ENCODE measurements around the gene MICU2.
"Not testable (repeated sequence)": the region's sequence is repeated elsewhere in the genome, so short reads cannot be mapped to it uniquely, and the experiment has no call there.

Gene MICU2

GRCh38 chr13:21611385-21611784, 7.4 kb upstream of the MICU2 start:
- Mint-ChIP-seq H3K36me3 (peaks cover 2% of the 10 kb centered on the region), H3K27me3 (peaks cover 2% of the 10 kb centered on the region), H3K4me3 (no peak overlapping the region), H3K4me1 (ENCODE audit: low read depth) (peaks cover 2% of the 10 kb centered on the region), H3K27ac (no peak overlapping the region), H3K9me3 (ENCODE audit: low read depth) (no peaks in the 10 kb centered on the region)

GRCh38 chr13:21610687-21611086, 6.7 kb upstream of the MICU2 start:
- H3K36me3 Mint-ChIP-seq: peaks cover 2% of the 10 kb centered on the region
- H3K4me3 Mint-ChIP-seq: no peak overlapping the region
- H3K9me3 Mint-ChIP-seq (ENCODE audit: low read depth): no peaks in the 10 kb centered on the region
- H3K27me3 Mint-ChIP-seq: peaks cover 2% of the 10 kb centered on the region
- H3K4me1 Mint-ChIP-seq (ENCODE audit: low read depth): no peaks in the 10 kb centered on the region
- no peak overlapping the region for H3K27ac Mint-ChIP-seq

- H3K27me3 Mint-ChIP-seq: peaks cover 2% of the 10 kb centered on the region
- no peak overlapping the region for H3K4me3 Mint-ChIP-seq
- H3K27ac Mint-ChIP-seq: no peak overlapping the region
- no peaks in the 10 kb centered on the region for H3K9me3 Mint-ChIP-seq (ENCODE audit: low read depth)
- H3K36me3 Mint-ChIP-seq: peaks cover 6% of the 10 kb centered on the region
- peaks cover 11% of the 10 kb centered on the region for H3K4me1 Mint-ChIP-seq (ENCODE audit: low read depth)
Measured at GRCh38 chr13:21608961-21609360, 5.0 kb upstream of the MICU2 start.

GRCh38 chr13:21606796-21607195, 2.8 kb upstream of the MICU2 start:
- Mint-ChIP-seq H3K9me3 (ENCODE audit: low read depth) (no peaks in the 10 kb centered on the region), H3K4me3 (no peak overlapping the region), H3K36me3 (peaks cover 6% of the 10 kb centered on the region), H3K4me1 (ENCODE audit: low read depth) (peaks cover 16% of the 10 kb centered on the region), H3K27me3 (peaks cover 2% of the 10 kb centered on the region), H3K27ac (no peak overlapping the region)

GRCh38 chr13:21606251-21606650, 2.3 kb upstream of the MICU2 start:
- no peak overlapping the region for H3K27ac Mint-ChIP-seq
- H3K9me3 Mint-ChIP-seq (ENCODE audit: low read depth): no peaks in the 10 kb centered on the region
- peaks cover 10% of the 10 kb centered on the region for H3K36me3 Mint-ChIP-seq
- H3K4me3 Mint-ChIP-seq: no peak overlapping the region
- H3K4me1 Mint-ChIP-seq (ENCODE audit: low read depth): peaks cover 21% of the 10 kb centered on the region
- H3K27me3 Mint-ChIP-seq: peaks cover 2% of the 10 kb centered on the region

- H3K27ac Mint-ChIP-seq: no peak overlapping the region
Measured at GRCh38 chr13:21596722-21597121, 7.2 kb downstream of the MICU2 start.

GRCh38 chr13:21595546-21595822, 8.5 kb downstream of the MICU2 start:
- H3K36me3 Mint-ChIP-seq: peaks cover 8% of the 10 kb centered on the region
- no peaks in the 10 kb centered on the region for H3K27me3 Mint-ChIP-seq
- no peak overlapping the region for H3K4me3 Mint-ChIP-seq
- peaks cover 80% of the 10 kb centered on the region for H3K4me1 Mint-ChIP-seq (ENCODE audit: low read depth)
- H3K9me3 Mint-ChIP-seq (ENCODE audit: low read depth): no peaks in the 10 kb centered on the region
- no peak overlapping the region for H3K27ac Mint-ChIP-seq

More at GRCh38 chr13:21596722-21597121, 7.2 kb downstream of the MICU2 start:
- no peak overlapping the region for H3K4me3 Mint-ChIP-seq
- H3K27me3 Mint-ChIP-seq: no peaks in the 10 kb centered on the region
- H3K36me3 Mint-ChIP-seq: peaks cover 15% of the 10 kb centered on the region
- H3K4me1 Mint-ChIP-seq (ENCODE audit: low read depth): peaks cover 78% of the 10 kb centered on the region
- no peaks in the 10 kb centered on the region for H3K9me3 Mint-ChIP-seq (ENCODE audit: low read depth)

GRCh38 chr13:21594715-21595545, 9.0 kb downstream of the MICU2 start:
- Mint-ChIP-seq H3K4me1 (ENCODE audit: low read depth) (peaks cover 80% of the 10 kb centered on the region), H3K27ac (no peak overlapping the region), H3K36me3 (peaks cover 9% of the 10 kb centered on the region), H3K4me3 (no peak overlapping the region), H3K27me3 (no peaks in the 10 kb centered on the region), H3K9me3 (ENCODE audit: low read depth) (no peaks in the 10 kb centered on the region)

- Mint-ChIP-seq H3K4me1 (ENCODE audit: low read depth) (peaks cover 84% of the 10 kb centered on the region), H3K36me3 (peaks cover 16% of the 10 kb centered on the region)
- H3K4me3 Mint-ChIP-seq; H3K27ac Mint-ChIP-seq; H3K27me3 Mint-ChIP-seq; H3K9me3 Mint-ChIP-seq (ENCODE audit: low read depth): not testable (repeated sequence)
Measured at GRCh38 chr13:21590665-21591456, 13.1 kb downstream of the MICU2 start.

GRCh38 chr13:21590231-21590630, 13.7 kb downstream of the MICU2 start:
- Mint-ChIP-seq H3K27me3 (no peaks in the 10 kb centered on the region), H3K27ac (no peak overlapping the region), H3K4me1 (ENCODE audit: low read depth) (peaks cover 78% of the 10 kb centered on the region), H3K36me3 (peaks cover 15% of the 10 kb centered on the region), H3K9me3 (ENCODE audit: low read depth) (no peaks in the 10 kb centered on the region), H3K4me3 (no peak overlapping the region)

- H3K4me3 Mint-ChIP-seq; H3K27me3 Mint-ChIP-seq; H3K27ac Mint-ChIP-seq; H3K9me3 Mint-ChIP-seq (ENCODE audit: low read depth): not testable (repeated sequence)
- H3K36me3 Mint-ChIP-seq: peaks cover 16% of the 10 kb centered on the region
- peaks cover 78% of the 10 kb centered on the region for H3K4me1 Mint-ChIP-seq (ENCODE audit: low read depth)
Measured at GRCh38 chr13:21589510-21589909, 14.5 kb downstream of the MICU2 start.

- Mint-ChIP-seq H3K36me3 (peaks cover 14% of the 10 kb centered on the region), H3K4me1 (ENCODE audit: low read depth) (peaks cover 67% of the 10 kb centered on the region)
- not testable (repeated sequence) for H3K4me3 Mint-ChIP-seq; H3K9me3 Mint-ChIP-seq (ENCODE audit: low read depth); H3K27ac Mint-ChIP-seq; H3K27me3 Mint-ChIP-seq
Measured at GRCh38 chr13:21588411-21588810, 15.6 kb downstream of the MICU2 start.

- Mint-ChIP-seq H3K27ac (no peak overlapping the region), H3K4me1 (ENCODE audit: low read depth) (peaks cover 57% of the 10 kb centered on the region), H3K4me3 (no peak overlapping the region), H3K36me3 (peaks cover 19% of the 10 kb centered on the region), H3K27me3 (no peaks in the 10 kb centered on the region), H3K9me3 (ENCODE audit: low read depth) (peaks cover 7% of the 10 kb centered on the region)
Measured at GRCh38 chr13:21584973-21585592, 18.9 kb downstream of the MICU2 start.

- Mint-ChIP-seq H3K27me3 (no peaks in the 10 kb centered on the region), H3K27ac (no peak overlapping the region), H3K4me3 (no peak overlapping the region), H3K9me3 (ENCODE audit: low read depth) (peaks cover 7% of the 10 kb centered on the region), H3K36me3 (peaks cover 11% of the 10 kb centered on the region), H3K4me1 (ENCODE audit: low read depth) (peaks cover 47% of the 10 kb centered on the region)
Measured at GRCh38 chr13:21583478-21583877, 20.5 kb downstream of the MICU2 start.

GRCh38 chr13:21580736-21581135, 23.2 kb downstream of the MICU2 start:
- Mint-ChIP-seq H3K4me1 (ENCODE audit: low read depth) (peaks cover 46% of the 10 kb centered on the region), H3K27ac (no peak overlapping the region)

More at GRCh38 chr13:21580736-21581135, 23.2 kb downstream of the MICU2 start:
- H3K9me3 Mint-ChIP-seq (ENCODE audit: low read depth): peaks cover 7% of the 10 kb centered on the region
- no peaks in the 10 kb centered on the region for H3K27me3 Mint-ChIP-seq
- H3K4me3 Mint-ChIP-seq: no peak overlapping the region
- H3K36me3 Mint-ChIP-seq: peaks cover 11% of the 10 kb centered on the region
